GM04504 (cell line): ENCODE measurements around the gene ATRNL1.
"Not testable (repeated sequence)": the region's sequence is repeated elsewhere in the genome, so short reads cannot be mapped to it uniquely, and the experiment has no call there.

Source experiments
- DNase-seq: peaks from one replicate; pipeline ENCODE4 v3.0.0-alpha.2; 2012; ENCODE audit warnings: low read depth

Gene ATRNL1

GRCh38 chr10:115760131-115760530, 667.0 kb downstream of the ATRNL1 start:
- DNase-seq = no peak

DNA sequence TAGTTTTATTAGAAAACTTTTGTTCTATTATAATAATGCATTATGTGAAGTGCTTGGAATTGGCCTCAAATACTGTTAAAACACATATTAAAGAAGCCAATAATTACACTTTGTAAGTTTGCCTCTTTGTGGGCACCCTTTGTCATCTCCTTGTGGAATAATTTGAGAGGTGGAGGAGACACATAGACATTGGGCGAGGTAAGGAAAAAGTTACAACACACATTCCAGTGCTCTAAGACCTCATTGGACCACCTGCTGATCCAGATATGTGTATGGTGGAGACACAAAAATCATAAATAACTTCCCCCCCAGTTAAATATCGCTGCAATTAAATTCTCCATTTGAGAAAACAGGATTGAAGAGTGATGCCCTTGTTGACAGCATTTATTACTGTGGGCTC, 668.0 kb downstream of the ATRNL1 start:
- DNase-seq = no peak

GRCh38 chr10:115762029-115762428, 668.9 kb downstream of the ATRNL1 start:
- no peak for DNase-seq

GRCh38 chr10:115771755-115772154, 678.6 kb downstream of the ATRNL1 start:
- no peak for DNase-seq

DNA sequence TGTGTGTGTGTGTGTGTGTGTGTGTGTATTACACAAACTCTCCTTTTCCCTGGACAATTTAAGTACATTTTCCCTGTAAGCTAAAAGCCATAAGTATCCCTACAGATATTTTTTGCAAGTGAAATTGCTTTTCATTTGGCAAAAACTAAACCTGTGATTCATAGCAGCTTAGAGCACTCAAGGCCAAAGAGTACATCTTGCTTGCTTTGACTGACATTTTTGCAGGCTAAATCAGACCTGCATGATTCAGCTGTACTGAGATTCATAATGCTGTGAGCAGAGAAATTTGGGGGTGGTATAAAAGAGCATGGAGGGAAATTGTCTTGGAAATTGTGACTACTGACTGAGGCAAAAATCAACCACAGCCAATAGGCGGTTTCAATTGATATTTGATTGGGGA, 679.4 kb downstream of the ATRNL1 start:
- peak; percentile 40 for DNase-seq

GRCh38 chr10:115773832-115774231, 680.7 kb downstream of the ATRNL1 start:
- DNase-seq = no peak

DNA sequence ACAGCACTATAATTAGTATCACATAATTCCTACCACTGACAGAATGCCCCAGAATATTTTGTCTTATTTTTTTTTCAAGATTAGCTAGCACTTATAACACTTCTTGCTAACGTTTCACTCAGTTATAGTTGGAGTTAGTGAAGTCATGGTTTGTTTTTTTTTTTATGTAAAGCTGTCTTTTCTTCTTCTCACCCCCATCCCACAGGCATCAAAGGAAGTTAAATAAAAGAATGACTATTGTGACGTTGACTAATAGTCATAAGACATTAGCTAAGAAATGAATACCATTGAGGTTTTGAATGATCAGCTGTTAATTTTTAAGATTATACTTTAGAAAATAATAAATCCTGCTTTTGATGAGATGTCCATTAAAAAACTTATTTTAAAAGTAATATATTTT, 681.6 kb downstream of the ATRNL1 start:
- no peak for DNase-seq

DNA sequence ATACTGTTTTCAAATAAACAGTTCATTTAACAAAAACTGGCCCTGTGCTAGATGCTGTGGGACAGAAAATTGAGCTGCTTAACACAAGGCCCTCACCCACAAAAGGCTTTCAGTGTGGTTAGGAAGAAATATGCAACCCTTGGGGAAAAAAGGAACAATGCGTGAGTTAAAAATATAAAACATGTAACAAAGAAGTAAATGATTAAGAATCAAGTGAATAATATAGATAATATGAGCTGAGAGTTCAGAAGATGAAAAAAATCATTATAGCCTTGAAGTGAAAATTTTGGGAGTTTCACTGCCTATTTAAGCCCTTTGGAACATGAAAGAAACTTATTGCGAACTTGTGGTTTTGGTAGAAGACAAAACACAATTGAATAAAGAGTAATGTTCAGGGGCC, 684.5 kb downstream of the ATRNL1 start:
- DNase-seq = no peak

- no peak for DNase-seq
Measured at GRCh38 chr10:115790220-115790619, 697.1 kb downstream of the ATRNL1 start.

- no peak for DNase-seq
Measured at GRCh38 chr10:115795964-115796363, 702.8 kb downstream of the ATRNL1 start.

DNA sequence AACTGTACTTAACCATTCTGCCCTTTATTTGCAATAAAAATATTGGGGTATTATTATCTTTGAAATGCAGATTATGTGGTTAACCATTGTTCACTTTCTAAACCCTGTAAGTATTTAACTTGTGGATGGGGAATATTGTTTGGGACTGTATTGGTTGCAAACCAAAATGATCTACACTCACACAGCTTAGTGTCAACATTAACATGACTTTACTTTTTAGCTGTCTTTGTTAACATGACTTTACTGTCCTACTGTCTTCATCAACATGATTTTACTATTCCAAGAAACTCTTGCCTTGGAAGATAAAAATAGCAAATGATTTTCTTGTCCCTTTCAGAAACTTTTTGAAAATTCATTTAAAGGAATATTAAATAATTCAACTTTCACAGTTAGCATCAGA, 708.3 kb downstream of the ATRNL1 start:
- no peak for DNase-seq

DNA sequence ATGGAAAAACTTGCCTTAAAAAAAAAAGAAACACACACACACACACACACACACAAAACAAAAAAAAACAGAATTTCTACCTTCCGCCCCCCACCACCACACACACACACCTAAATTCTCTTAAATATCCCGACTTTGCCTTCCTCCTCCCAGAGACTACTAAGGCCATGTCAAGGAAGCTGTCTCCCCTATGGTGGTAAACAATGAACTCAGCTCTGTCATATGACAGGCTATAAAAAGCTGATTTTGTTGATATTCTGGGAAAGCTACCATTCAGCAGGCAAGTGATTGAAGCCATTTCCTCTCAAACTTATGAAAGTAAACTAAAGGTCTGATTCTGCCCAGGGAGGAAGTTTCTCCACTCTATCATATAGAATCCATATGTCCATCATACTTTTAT, 708.8 kb downstream of the ATRNL1 start:
- DNase-seq = no peak

GRCh38 chr10:115802911-115803310, 709.7 kb downstream of the ATRNL1 start:
- no peak for DNase-seq

DNA sequence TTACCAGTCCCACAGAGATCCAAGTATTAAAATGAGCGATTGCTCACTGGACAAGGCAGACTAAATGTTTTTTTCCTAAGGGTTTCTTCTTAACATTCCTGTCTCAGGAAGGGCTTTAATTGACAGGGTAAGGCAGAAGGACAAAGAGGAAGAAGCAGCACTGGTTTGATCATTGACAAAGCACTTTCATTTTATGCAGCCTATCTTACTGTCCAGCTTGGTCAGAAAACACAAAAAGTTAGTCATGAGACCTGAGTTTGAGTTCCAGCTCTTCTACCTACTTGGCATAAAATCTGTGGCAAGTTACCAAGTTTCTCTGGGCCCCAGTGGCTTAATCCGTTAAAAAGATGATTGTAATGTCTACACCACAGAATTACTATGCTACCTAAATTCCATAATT, 721.4 kb downstream of the ATRNL1 start:
- no peak for DNase-seq

DNA sequence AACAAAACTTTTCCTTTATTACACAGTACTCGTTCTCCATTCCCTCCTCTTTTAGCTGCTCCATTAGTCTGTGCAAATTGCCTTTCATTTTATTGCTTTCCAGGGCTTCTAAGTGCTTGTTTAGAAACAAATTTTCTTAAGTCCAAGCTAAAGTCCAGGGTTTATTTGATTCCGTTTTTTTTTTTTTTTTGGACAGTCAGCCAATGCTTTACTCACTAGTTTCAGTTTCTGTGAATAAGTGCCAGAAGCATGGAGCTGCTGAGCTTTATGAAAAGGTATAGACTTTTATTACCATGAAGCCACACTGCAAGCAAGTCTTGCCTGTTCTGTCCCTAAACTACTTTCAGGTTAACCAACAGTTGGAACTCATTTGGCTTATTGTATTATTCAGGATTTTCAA, 724.8 kb downstream of the ATRNL1 start:
- DNase-seq = peak; percentile 22

- DNase-seq = no peak
Measured at GRCh38 chr10:115826396-115826795, 733.2 kb downstream of the ATRNL1 start.

DNA sequence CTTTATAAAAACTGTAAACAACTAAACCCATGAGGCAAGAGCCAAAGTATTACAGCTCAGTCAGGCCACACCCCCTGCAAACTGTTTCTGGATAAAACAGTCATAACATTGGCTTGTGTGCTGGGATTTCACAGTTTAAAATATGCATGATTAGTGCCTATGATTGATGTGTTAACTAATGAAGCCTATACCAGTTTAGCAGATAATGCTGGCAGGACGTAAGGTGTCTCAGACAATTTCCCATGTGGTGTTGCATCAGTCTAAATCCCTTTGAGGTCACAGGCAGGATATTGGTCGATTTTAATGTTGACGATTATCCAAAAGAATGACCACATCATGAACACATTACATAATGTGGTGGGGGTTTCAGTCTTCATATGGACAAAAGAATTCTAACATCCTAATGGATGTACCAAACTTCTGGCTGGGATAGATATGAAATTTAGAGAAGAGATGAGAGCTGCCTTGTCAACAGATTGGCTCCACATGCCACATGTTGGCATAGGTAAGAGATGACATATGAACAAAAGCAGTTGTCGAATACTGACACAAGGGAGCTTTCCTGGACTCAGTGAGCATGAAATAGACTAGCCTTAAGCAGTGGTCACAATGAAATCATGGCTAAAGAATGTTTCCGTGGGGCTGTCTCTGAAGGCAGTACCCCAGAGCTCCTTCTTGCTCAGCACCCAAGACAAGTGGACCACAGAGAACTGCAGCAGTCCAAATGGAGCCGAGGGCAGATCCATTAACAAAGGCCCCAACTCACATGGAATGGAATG, 734.3 kb downstream of the ATRNL1 start:
- DNase-seq = peak; percentile 66

GRCh38 chr10:115828182-115828581, 735.0 kb downstream of the ATRNL1 start:
- not testable (repeated sequence) for DNase-seq

GRCh38 chr10:115829521-115830205, 736.5 kb downstream of the ATRNL1 start:
- DNase-seq = peak; percentile 64

DNA sequence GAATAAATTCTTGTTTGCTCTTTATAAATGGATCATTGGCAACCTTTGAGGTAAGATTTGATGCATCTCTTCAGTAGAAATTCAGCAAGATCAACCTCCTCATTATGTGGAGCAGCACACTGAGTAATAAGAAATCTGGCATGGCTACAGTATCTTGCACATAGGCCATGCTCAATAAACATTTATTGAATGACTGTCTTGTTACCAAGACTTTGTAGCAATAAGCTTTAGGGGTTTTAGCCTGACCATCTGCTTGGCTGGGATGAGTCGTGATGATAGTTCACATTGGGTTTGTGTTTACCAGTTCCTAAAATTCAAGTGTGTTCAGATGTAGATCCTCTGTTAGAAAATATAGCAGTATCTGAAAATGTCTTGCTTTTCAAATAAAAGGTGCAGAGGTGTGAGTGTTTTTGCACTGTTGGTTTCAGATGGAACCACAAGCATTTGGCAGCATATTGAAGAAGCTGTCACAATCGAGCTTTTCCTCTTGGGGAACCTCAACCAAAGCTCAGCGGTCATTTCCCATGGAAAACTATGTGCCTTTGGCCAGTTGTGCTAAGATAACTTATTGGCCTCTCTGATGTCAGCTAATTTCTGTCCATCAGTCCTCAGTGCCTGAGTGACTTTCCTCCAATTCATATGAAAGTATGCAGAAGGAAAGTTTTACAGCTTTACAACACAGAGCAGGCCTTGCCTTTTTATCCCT, 737.3 kb downstream of the ATRNL1 start:
- DNase-seq = peak; percentile 29

DNA sequence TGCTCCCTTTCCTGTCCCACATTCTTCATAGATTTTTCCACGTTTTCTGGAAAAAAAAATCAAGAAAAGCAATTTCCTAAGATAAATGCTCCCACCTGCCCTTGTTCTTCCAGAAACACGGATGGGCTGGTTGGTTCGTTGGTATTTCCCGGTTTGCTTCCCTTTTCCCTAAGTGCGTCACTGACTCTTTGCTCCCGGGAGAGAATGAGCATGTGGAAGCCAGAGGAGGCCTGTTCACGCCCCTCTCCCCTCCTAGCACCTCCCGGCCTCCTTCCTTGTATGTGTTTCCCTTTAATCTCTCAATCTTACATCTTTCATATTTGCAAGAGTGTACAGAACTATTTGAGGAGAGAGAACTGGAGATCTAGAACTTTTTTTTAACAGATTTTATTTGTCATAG, 737.9 kb downstream of the ATRNL1 start:
- DNase-seq = no peak

GRCh38 chr10:115833119-115833518, 740.0 kb downstream of the ATRNL1 start:
- no peak for DNase-seq

- no peak for DNase-seq
Measured at GRCh38 chr10:115844591-115844990, 751.4 kb downstream of the ATRNL1 start.
